PC-9 (cell line): ENCODE results near the gene MATN1. TPM values are rescaled to one million over a fixed set of nuclear protein-coding genes. Genes with fewer than 3 reads are reported as not detected.

Source experiments
- BruUV-seq: library from RNA; stranded (reverse); fragments of 400-500 nt; replicated peaks from 2 replicates; lab custom pipeline; 2021; lab: Mats Ljungman, UMichigan
- CTCF ChIA-PET: fragments of 300-600 bp; sonication (Branson Sonifier 250); formaldehyde crosslinking; loops from one replicate; lab custom pipeline; 2022; ENCODE audit warnings: antibody characterized with exemption; lab: Charles Lee
- POLR2A ChIA-PET: fragments of 300-600 bp; sonication (Branson Sonifier 250); formaldehyde crosslinking; loops from one replicate; lab custom pipeline; 2022; ENCODE audit warnings: antibody characterized with exemption; ENCODE audit not compliant: unreplicated experiment; lab: Charles Lee
- DNase-seq, 2 experiments: peaks; one replicate each; pipeline versions ENCODE4 v3.0.0 to v3.0.0-alpha.2; 2015 to 2022; ENCODE audit warnings: mixed read lengths in 1 of 2
- H2AFZ ChIP-seq: fragments of 200-600 bp; sonication (generic); 2 replicates; pipeline ENCODE4 v1.8.1; 2017; ENCODE audit warnings: antibody characterized with exemption
- H3F3A ChIP-seq: fragments of 200-600 bp; sonication (generic); 2 replicates; pipeline ENCODE4 v1.8.1; 2017; ENCODE audit warnings: antibody characterized with exemption, mild to moderate bottlenecking, low read depth; ENCODE audit not compliant: insufficient read depth
- H3K27ac ChIP-seq: fragments of 200-600 bp; sonication (generic); 2 replicates; pipeline ENCODE4 v1.6.1; 2016; ENCODE audit warnings: mixed run types
- H3K27me3 ChIP-seq: fragments of 200-600 bp; sonication (generic); 2 replicates; pipeline ENCODE4 v1.6.1; 2016; ENCODE audit warnings: low read depth, mixed run types; ENCODE audit not compliant: insufficient read depth
- H3K36me3 ChIP-seq: fragments of 200-600 bp; sonication (generic); 2 replicates; pipeline ENCODE4 v1.6.1; 2016; ENCODE audit warnings: low read depth, mixed run types
- H3K4me1 ChIP-seq: fragments of 200-600 bp; sonication (generic); replicated peaks from 2 replicates; pipeline ENCODE4 v1.6.1; 2016; ENCODE audit warnings: mixed run types; ENCODE audit not compliant: insufficient read depth
- H3K4me2 ChIP-seq: fragments of 200-600 bp; sonication (generic); 2 replicates; pipeline ENCODE4 v1.6.1; 2017; ENCODE audit warnings: mixed run types
- H3K4me3 ChIP-seq: fragments of 200-600 bp; sonication (generic); 2 replicates; pipeline ENCODE4 v1.6.1; 2016; ENCODE audit warnings: mixed run types
- H3K79me2 ChIP-seq: fragments of 200-600 bp; sonication (generic); 2 replicates; pipeline ENCODE4 v1.6.1; 2017; ENCODE audit warnings: low read depth, mixed run types
- H3K9me2 ChIP-seq: fragments of 200-600 bp; sonication (generic); 2 replicates; pipeline ENCODE4 v1.8.1; 2017; ENCODE audit warnings: mild to moderate bottlenecking; ENCODE audit not compliant: insufficient read depth
- H3K9me3 ChIP-seq: fragments of 200-600 bp; sonication (generic); 2 replicates; pipeline ENCODE4 v1.8.1; 2016; ENCODE audit warnings: low read depth; ENCODE audit not compliant: insufficient read depth
- H4K20me1 ChIP-seq: fragments of 200-600 bp; sonication (generic); 2 replicates; pipeline ENCODE4 v1.8.1; 2017; ENCODE audit not compliant: insufficient read depth
- CTCF ChIP-seq: fragments of 200-600 bp; sonication (generic); conservative IDR thresholded peaks from 2 replicates; pipeline ENCODE4 v1.6.1; 2017; ENCODE audit warnings: mixed run types, antibody characterized with exemption, mild to moderate bottlenecking, moderate library complexity
- EZH2 ChIP-seq: fragments of 200-600 bp; sonication (generic); IDR thresholded peaks from 2 replicates; pipeline ENCODE4 v1.8.0; 2017; ENCODE audit warnings: antibody characterized with exemption, low read depth
- intact Hi-C: fragments of 100-400 bp; cut with micrococcal nuclease; formaldehyde crosslinking; loops from one replicate; pipeline ENCODE4 v1.10.0; 2022; ENCODE audit not compliant: unreplicated experiment
- total RNA-seq: library from RNA; stranded (reverse); gene quantifications from 2 replicates; pipeline ENCODE4 v1.2.3, GENCODE V29; 2021

MATN1 gene
- total RNA-seq, 1 experiment from 2014 or later = 0.37 TPM

- ChIA-PET POLR2A (no interaction called here), CTCF (no interaction called here)
- no peaks in the 10 kb centered on the region for H3K27me3 ChIP-seq
- BruUV-seq = no TSS peak
- H3K79me2 ChIP-seq = no peaks in the 10 kb centered on the region
- no peak overlapping the region for H3K4me3 ChIP-seq
- intact Hi-C loops = no loop called here
- no peaks in the 10 kb centered on the region for H3K36me3 ChIP-seq
- H3K4me1 ChIP-seq = peaks cover 5% of the 10 kb centered on the region
- DNase-seq = no peak
- no peaks in the 10 kb centered on the region for H3F3A ChIP-seq
- TF ChIP-seq EZH2 = no peak
- TF ChIP-seq CTCF = no peak
- no peak overlapping the region for H3K4me2 ChIP-seq
- no peaks in the 10 kb centered on the region for H4K20me1 ChIP-seq
- H2AFZ ChIP-seq = no peak overlapping the region
- H3K27ac ChIP-seq = no peak overlapping the region
- H3K9me3 ChIP-seq = no peaks in the 10 kb centered on the region
- H3K9me2 ChIP-seq = no peaks in the 10 kb centered on the region
These were observed 58.0 kb downstream of the MATN1 start for GRCh38 chr1:30665216-30666010.

- H3K36me3 ChIP-seq = no peaks in the 10 kb centered on the region
- no peaks in the 10 kb centered on the region for H3K79me2 ChIP-seq
- no peak for DNase-seq
- H3K27ac ChIP-seq = no peak overlapping the region
- no peaks in the 10 kb centered on the region for H4K20me1 ChIP-seq
- no peaks in the 10 kb centered on the region for H3K27me3 ChIP-seq
- peaks cover 5% of the 10 kb centered on the region for H3K4me1 ChIP-seq
- no peak overlapping the region for H2AFZ ChIP-seq
- H3K4me3 ChIP-seq = no peak overlapping the region
- no peaks in the 10 kb centered on the region for H3K9me2 ChIP-seq
- no peaks in the 10 kb centered on the region for H3K9me3 ChIP-seq
- intact Hi-C loops = no loop called here
- ChIA-PET CTCF (no interaction called here), POLR2A (no interaction called here)
- TF ChIP-seq EZH2 (no peak), CTCF (no peak)
- H3K4me2 ChIP-seq = no peak overlapping the region
- no peaks in the 10 kb centered on the region for H3F3A ChIP-seq
- no TSS peak for BruUV-seq
These were observed 59.2 kb downstream of the MATN1 start for GRCh38 chr1:30664103-30664755.

GRCh38 chr1:30663596-30664091 is 59.7 kb downstream of the MATN1 start:
- Histone ChIP-seq H3K4me2 (no peak overlapping the region), H4K20me1 (no peaks in the 10 kb centered on the region), H3K79me2 (no peaks in the 10 kb centered on the region), H2AFZ (no peak overlapping the region), H3K36me3 (no peaks in the 10 kb centered on the region), H3K4me3 (no peak overlapping the region), H3K27me3 (no peaks in the 10 kb centered on the region), H3K4me1 (peaks cover 5% of the 10 kb centered on the region), H3F3A (no peaks in the 10 kb centered on the region), H3K27ac (no peak overlapping the region), H3K9me3 (no peaks in the 10 kb centered on the region), H3K9me2 (no peaks in the 10 kb centered on the region)
- TF ChIP-seq CTCF = no peak
- TF ChIP-seq EZH2 = no peak
- POLR2A ChIA-PET = no interaction called here
- DNase-seq = no peak
- intact Hi-C loops = no loop called here
- no TSS peak for BruUV-seq
- CTCF ChIA-PET = no interaction called here
